CD4-positive, alpha-beta T cell treated with Interferon alpha-2 for 1 hour (primary cell): ENCODE results near the gene CMSS1.

ENCODE experiments used
- DNase-seq, 2 donors: peaks; one replicate each; pipeline ENCODE4 v3.0.0-alpha.2; 2020 to 2022

Gene CMSS1

DNA sequence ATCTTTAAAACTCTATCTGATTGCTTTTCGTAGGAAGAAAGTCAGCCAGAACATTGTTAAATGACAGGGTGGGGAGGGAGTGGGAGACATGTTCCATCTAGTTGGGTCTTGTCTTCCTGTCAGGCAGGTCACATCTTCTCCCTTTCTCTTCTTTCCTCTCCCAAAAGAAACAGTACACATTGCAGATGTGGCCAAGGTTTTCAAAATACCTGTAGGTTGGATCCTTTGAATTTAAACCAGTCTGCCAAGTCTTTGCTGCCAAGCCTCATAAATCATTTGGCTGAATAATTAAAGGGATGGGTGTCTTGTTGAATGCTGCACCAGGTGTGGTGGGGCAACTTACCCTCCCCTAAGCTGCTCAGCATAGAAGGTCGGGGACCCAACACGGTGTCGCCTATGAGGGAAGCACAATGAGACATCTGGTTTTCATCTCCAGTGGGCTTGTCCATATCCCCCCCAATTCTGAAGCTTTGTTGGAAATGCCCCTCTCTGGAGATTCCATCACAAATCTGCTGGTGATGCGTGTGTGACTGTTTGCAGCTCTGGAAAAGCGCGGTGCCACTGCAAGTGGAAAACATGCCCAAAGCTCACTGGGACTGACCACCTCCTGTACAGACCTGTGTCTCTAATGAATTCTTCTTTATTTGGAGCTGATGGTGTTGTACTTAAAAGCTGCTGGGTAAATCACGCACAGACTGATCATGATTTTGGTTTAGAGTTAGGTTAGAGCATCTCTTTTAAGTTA lies 184.0 kb downstream of the CMSS1 start:
- no peak for DNase-seq

DNA sequence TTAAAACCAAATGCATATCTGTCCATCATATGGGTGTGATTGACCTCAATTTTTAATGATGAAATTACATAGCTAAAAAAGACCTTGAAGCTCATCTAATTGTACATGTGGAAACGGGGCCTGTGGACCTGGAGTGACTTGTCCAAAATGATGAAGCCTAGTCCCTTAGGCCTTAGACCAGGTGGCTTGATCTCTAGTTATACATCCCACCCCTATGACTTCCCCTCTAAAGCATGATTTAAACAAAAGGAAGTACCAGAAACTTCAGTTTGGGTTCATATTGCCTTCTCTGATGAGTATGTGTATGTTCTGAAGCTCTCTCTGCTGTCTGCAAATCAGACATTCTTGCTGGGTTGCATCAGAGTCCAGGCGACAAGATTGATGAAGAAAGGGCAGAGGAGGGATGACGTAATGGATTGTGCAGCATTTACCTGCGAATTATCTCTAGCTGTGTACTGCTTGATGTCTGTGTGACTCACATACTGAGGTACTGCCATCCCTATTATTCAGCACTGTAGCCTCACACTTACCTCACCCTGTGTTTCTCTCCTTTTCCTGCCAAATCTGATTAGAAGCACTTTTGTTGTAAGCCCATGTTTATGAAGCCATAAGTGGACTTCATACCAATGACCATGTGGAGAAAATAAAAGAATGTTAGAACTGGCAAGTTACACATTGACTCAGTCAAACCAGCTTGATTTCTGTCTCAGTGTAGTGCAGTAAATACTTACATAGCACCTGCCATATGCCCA lies 185.1 kb downstream of the CMSS1 start:
- DNase-seq: no peak

DNA sequence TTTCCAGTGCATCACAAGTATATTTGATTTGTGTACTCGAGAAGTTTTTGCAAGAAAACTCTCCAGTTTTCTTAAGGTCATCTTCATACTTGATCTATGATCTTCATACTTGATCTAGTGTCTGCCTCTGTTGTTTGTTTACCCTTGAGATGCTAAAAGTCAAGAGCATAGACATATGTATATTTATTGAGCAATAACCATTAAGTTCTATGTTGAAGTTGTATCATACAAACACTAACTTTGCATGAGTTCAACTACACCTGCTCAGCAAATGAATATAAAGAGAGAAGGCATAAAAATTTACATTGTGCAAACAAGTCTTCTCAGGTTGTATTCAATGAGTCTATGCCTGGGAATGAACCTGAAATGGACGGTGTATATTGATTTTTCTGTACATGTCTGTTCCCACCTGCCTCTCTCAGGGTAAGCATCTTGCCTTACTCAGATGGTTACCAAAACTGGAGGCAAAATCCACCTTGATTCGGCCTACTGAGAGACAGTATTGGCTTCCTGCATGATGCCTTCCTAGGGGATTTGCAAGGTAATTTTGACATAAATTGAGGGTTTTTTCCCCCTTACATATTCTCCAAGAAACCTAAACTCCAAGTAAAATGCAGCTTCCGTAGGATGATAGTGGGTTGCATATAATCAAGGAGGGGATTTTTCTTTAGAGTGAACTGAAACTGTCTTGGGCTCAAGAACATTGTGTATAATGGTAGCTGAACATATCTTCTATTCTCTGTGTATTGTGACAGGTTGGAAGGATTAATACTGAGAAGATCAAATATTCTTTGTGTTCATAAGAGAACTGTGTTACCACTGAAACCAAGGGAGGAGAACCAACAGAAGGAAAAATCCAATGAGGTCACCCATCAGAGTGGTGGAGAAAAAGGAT lies 186.2 kb downstream of the CMSS1 start:
- no peak for DNase-seq

DNA sequence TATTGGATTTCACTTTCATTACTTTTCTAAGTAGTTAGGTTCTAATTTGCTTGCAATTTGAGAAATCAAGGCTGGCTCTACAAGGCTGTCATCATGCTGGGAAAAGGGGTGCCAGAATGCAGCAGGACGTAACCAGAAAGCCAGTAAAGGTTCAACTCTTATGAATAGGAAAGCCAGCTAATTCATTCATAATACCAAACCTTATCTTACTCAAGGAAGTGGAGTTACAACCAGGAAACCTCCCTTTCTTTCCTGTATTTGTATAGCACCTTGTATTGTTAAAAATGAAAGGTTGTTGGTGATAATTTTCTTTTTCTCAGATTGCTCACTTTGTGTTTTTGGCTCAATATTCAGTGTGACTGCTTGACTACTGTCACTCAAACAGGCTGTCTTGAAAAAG lies 187.3 kb downstream of the CMSS1 start:
- no peak for DNase-seq

DNA sequence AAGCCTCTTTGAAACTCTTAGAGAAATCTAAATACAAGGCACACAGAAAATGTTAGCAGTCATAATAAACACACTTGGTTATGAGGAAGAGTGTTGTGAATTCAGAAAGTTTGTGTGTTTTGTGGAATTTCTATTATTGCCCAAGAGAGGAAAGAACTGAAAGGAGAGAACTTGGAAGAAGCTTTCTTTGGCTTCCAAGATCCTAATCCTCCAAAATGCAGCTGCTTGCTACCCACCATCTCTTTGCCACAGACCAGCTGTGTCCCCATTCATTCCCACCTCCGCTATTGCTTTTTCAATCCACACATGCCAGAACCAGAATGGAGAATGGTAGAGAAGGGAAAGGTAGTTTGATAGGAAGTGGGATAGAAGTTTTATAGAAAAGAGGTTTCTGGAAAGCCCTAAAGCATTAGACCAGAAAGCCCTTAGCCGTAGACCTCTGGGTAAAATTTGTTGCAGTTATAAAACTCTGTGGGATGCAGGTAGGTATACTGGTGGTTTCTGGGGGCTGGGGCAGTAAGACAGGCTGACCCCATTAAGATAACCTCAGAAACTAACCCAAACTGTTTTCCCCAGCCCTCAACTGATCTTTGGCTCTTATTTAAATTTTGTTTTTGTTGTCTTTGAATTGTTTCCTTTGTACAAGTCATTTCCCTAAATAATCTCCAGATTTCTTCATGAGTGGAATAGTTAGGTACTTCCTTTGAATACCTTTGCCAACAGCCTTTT lies 188.2 kb downstream of the CMSS1 start:
- DNase-seq: no peak

DNA sequence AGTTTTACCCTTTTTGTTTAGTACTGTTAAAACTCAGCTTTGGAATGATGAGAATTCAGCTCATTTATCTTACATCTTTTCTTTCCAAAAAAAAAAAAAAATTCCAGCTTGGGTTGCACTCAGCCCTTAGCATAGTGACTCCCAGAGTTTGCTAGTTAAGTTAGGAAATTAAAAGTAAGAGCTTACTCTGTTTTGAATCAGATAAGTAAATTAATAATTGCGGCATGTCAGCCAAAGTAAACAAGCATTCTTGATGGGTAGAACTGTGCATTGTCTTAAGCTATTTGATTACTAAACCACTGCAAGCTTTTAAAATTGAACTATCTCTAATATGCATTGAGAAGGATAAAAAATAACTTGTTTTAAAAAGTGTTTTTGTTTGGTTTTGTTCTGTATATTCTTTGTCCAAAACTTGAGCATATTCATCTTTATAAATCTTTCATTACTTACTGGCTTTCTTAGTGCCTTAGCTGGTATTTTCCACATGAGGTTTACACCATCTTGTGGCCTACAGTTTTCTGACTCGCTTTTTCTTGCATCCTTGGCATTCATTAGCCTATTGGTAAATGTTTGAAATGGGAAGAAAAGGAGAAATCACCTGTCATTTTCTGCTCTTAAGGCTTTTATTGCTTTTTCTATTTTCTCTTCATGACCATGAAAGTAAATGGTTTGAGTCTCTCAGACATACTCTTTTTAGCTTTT lies 189.1 kb downstream of the CMSS1 start:
- no peak for DNase-seq

DNA sequence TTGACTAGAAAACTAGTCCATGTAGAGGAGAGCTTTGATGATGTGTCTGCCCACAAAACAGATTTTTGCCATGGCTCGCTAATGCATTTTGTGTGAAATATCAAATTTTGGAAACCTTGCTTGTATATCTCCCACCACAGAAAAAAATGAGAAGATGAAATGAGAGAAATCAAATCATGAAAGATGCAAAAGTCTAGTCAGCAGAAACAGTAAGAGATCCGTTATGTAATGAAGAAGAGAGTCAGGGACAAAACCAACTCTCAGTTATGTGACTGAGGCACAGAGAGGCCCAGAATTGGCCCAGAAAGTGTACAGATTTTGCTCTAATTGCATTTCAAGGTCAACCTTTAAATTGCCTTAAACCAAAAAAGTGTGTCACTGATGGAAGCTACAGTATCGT lies 189.7 kb downstream of the CMSS1 start:
- DNase-seq: no peak

DNA sequence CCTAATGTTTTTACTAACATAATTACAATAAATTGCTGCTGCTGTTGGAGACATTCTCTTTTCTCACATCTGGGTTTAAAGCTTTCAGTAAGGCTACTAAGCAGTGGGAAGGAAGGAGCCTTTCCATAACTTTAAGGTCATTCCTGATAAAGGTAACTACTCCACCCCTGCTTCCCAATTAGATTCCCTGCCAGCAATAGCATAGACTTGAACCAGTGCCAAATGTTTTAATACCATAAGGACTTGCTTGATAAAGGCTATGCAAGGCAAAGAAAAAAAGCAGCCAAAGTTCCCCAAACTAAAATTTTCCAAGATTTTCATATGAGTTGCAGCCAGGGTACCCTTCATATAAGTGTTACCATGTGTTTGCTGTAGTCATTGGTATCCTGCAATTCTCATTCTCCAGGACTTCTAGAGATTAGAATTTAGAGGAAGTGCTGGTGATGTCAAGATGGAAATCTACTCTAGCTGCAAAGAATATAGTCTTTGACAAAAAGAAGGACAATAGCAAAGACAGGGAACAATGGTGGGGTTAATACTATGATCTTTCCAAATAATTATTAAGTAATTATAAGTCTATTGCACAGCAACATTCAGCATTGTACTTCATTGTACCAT lies 190.5 kb downstream of the CMSS1 start:
- no peak for DNase-seq

DNA sequence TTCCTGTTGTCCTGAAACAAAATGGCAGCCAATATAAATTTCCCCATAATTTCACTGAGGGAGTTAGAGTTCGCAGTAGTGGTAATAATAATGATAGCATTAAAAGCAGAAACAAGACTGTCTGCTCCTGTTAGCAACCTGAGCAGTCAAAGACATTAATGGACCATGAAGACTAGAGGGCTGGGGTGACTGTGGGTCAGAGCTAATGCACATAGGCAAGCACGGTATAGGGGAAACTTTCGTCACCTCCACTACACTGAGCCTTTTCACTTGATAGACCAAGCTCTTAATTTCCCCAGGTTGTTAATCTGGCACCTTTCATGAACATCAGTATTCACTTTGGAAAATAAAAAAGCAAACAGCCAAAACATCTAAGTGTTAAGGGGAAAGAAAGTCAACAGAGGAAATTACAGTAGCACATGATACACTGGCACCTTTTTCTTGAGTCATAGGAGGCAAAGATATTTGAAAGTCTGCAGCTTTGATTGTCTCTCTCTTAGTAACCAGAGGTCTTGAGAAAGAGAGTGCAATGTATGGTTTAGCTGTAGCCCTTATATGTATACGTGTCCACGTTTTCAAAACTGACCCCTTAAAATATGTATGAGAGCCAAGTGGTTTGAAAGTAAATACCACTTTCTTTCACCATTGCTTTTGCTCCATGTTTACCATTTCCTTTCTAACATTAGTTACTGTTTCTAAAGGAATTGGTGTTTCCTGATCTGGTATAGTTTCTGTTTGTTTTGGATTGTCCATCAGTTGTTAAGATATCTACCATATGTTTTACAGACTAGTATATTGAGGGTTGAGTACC lies 191.8 kb downstream of the CMSS1 start:
- no peak for DNase-seq

DNA sequence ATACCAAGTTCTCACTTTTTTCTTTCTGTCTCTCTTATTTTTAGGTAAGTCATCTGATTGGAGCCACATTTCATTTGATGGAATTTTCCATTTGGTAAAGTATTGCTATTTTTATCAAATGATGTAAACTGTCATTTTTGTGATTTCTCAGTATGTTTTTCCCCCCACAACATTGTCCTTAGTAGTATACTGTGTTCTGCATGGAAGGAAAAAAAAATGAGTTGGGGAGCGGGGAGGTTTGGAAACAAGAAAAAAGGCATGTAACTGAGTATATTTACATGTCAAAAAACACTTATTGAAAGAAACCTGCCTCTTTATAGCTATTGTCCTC lies 192.4 kb downstream of the CMSS1 start:
- no peak for DNase-seq

DNA sequence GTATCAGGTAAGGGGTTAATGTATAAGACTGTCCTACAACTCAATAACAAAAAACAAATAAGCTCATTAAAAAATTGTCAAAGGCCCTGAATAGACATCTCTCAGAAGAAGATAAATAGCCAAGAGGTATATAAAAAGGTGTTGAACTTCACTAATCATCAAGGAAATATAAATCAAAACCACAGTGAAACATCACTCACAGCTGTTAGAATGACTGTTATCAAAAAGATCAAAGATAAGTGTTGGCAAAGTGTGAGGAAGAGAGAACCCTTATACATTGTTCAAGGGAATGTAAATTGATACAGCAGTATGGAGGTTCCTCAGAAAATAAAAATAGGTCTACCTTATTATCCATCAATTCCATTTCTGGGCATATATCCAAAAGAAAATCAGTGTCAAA lies 201.1 kb downstream of the CMSS1 start:
- no peak for DNase-seq

DNA sequence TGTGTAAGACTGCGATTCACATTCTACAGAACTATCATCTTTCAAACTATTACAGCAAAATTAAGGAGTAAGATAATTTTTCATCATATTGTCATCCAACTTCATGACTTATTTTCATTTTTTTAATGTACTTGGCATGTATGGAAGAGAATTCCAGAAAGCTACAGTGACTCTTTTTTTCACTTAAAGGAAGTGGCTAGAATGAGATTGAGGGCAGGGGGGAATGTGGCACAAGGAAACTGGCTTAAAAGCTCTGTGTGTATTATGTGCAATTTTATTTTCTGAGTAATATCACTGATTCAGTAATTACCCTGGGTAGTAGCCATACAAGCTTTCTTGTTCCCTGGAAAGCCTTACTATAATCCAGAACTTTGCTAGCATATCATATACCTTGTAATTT lies 202.1 kb downstream of the CMSS1 start:
- no peak for DNase-seq

DNA sequence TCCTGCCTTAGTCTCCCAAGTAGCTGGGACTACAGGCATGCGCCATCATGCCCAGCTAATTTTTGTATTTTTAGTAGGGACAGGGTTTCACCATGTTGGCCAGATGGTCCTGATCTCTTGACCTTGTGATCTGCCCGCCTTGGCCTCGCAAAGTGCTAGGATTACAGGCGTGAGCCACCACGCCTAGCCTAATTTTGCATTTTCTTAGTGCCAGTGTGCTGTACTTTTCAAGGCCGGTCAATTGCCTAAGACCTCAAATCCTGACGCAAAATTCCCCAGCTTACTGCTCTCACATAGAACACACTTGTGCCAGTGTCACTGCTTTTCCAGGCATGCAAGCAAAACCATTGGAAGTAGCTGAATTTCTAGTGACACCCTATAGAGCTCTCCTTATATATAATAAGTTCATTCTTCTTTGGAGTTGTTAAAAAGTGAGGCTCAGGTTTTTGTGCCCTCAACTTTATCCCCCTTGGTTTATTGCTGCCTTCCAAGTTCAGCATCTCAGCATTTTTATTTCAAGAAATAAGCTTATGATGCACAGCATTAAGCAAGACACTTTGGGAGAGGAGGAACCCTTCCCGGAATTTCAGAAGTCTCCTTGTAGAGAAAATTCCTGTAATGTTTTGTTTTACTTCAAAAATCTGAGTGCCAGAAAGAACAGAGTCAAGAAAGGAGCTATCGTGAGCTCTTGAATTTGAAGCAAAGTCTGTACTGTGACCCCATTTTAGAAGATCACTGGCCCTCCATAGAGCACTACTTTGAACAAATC lies 203.4 kb downstream of the CMSS1 start:
- DNase-seq: no peak

DNA sequence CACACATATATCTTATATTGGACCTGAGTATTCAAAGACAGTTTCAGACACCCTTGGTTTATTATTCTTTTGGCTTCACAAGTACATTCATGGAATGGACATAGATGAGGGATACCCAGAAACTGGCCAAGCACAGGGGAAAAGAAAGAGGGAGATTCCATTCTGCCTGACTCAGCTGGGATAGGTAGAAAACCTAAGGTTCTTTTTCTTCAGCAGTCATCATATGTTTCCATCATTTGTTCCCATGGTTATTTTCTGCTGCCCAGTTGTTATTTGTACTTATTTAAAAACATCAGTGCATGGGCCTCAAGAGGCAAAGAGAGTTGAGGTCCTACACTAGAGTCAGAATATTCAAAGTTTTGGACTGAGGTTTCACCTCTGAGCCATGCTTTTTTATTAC lies 204.8 kb downstream of the CMSS1 start:
- DNase-seq: no peak

DNA sequence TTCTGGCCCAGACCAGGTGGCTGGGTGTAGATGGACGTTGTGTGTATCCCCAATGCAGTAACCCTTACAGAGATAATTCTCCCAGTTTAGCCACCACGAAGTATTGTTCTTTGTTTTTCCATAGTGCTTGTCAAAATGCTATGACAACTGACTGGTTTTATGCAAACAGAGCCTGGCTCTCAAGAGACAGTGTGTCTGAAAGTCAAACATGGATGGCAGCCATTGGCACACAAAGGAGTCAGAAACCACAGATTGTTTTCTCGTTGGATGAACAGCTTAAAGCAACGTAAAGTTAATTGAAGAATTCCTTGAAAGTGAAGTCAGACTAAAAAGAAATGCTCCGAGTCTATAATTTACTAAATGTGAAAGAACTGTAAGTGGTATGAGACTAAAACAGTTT lies 205.5 kb downstream of the CMSS1 start:
- DNase-seq: no peak

DNA sequence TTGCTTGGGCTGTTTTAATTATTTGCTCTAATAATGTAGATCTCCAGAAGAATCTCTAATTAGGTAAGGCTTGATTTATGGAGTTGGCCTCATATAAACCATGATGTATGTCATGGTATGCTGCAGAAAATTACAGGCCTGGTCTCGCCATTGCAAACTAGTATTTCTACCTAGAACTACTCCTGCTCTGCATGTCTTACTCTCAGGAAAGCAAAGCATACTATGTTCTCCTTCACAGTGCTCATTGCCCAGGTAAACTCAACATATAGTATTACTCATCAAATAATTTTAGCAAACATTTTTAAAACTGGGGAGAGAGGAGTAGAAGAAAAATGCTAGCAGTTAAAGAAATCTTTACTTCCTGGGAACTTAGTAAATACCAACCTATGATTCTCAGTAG lies 205.9 kb downstream of the CMSS1 start:
- DNase-seq: no peak

DNA sequence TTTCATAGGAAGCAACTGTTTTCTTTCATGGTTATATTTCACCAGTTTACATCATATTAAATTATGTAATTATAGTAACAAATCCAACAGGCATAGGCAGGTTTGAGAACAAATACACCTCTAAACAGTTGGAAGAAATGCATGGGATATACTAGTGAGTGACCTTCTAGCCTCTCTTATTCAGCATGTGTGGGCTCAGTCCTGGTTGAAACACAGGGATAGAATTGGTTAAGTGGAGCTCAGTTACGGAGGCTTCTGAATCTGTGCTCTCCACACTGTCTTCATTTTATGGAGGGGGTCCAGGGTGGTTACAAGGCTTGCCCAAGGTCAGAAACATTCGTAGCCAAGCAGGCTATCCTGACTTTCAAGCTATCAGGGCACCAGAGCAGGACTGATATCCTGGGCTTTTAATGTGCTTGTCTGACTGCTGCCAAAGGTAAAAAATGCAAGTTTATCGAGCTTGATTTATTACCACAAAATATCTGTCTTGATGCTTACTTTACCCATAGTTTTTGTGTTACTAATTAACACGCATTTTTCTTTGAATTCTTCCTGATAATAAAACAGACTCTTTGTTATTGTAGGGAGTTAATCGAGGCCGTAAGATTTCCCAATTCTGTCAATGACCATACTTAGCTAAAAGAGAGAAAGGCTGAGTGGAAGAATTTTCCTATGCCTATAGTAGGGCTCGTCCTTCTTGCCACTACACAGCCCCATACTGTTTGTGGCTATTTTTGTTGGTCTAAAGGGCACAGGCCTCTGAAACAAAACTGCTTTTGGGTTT lies 207.1 kb downstream of the CMSS1 start:
- DNase-seq: no peak

DNA sequence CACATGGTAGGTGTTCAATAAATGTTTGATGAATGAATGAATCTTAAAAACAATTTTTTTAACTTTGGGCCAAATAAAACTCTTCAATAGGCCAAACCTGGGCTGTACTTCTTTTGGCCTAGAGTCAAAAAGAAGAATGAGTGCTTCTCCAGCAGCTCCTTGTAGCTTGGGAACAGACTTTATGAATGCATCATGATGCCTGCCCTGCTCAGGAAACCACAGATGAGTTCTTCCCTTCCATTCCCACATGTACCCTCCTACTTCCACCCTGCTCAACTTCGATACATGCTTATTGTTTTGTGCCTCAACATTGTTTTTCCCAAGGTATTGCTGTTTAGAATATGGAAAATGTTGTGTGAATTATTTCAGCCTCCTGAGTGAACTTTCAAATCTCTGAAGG lies 209.7 kb downstream of the CMSS1 start:
- DNase-seq: no peak

DNA sequence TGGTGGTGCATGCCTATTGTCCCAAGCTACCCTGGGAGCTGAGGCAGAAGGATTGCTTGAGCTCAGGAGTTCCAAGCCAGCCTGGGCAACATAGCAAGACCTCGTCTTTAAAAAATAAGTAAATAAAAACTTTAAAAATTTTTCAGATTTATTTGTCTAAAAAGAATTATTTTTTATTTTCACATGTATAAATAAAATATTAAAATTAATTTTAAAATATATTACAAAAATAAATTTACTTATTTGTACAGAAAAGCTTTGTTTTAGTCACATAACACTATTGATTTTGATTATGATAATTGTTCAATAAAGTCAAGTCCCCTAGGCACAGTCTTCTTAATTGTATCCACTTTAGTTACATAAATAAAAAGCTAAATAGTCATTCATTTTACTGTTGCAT lies 211.4 kb downstream of the CMSS1 start:
- DNase-seq: no peak
